GM12864 (cell line): ENCODE measurements around the gene ZNF771.

ENCODE experiments used
- DNase-seq: peaks from one replicate; pipeline ENCODE4 v3.0.0-alpha.2; 2011; ENCODE audit warnings: low read depth
- H3K4me3 ChIP-seq: 2 replicates; pipeline ENCODE4 v1.5.1; 2011; ENCODE audit warnings: mild to moderate bottlenecking, low read depth, low read length, control low read depth
- CTCF ChIP-seq: IDR thresholded peaks from 2 replicates; pipeline ENCODE4 v1.5.1; 2011; ENCODE audit warnings: low read depth, mild to moderate bottlenecking, moderate library complexity, low read length, control low read depth, inconsistent platforms; ENCODE audit errors: missing control alignments

Gene ZNF771

DNA sequence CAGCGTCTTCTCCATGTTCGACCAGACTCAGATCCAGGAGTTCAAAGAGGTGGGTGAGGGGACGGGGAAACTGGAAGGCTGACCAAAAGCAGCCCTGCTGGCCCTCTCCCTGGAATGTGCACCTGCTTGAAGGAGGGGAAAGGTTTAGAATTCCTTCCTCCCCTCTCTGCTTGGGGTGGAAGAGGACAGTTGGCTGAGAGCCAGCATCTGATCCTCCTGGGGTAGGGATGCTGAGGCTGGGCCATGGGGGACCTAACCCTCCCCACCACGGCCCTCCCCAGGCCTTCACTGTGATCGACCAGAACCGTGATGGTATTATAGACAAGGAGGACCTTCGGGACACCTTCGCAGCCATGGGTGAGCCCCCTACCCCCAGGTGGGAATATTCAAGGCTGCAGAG is 31.5 kb upstream of the ZNF771 start:
- no peak for DNase-seq
- H3K4me3 ChIP-seq: no peak overlapping the region
- TF ChIP-seq CTCF: no peak

- DNase-seq: no peak
- no peak overlapping the region for H3K4me3 ChIP-seq
- no peak for TF ChIP-seq CTCF
Measured at GRCh38 chr16:30376461-30376902, 30.9 kb upstream of the ZNF771 start.

- no peak for DNase-seq
- TF ChIP-seq CTCF: no peak
- H3K4me3 ChIP-seq: peak overlapping the region; percentile 57
Measured at GRCh38 chr16:30377050-30377811, 30.2 kb upstream of the ZNF771 start.

- peak overlapping the region; percentile 57 for H3K4me3 ChIP-seq
- DNase-seq: peak; percentile 72
- no peak for TF ChIP-seq CTCF
Measured at GRCh38 chr16:30377812-30378235, 29.6 kb upstream of the ZNF771 start.

GRCh38 chr16:30378236-30379157 is 28.9 kb upstream of the ZNF771 start:
- no peak for TF ChIP-seq CTCF
- peak; percentile 89 for DNase-seq
- peak overlapping the region; percentile 57 for H3K4me3 ChIP-seq

DNA sequence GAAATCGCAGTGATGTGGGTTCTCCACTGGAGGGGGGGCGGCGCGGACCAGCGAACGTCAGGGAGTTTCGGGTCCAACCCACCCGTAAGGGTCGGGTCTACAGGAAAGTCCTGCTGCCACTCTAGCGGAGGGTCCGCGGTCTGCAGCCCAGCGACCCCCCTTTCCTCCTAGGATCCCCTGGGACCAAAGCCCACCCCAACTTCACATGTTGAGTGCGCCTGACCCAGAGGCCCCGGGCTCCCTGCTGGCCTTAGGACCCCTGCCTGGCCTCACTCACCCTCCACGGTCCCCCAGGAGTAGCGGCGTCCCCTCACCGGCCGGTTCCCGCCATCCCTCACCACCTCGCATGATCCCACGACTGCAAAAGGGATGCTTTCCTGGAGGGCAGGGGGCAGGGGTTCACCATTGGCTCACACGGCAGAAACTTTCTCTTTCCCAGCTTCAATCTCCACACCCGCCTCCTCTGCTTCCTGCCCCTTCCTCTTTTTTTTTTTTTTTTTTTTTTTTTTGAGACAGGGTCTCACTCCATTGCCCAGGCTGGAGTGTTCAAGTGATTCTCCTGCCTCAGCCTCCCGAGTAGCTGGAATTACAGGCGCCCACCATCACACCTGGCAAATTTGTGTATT is 28.1 kb upstream of the ZNF771 start:
- H3K4me3 ChIP-seq: peak overlapping the region; percentile 52
- no peak for TF ChIP-seq CTCF
- DNase-seq: no peak
